HG03103 (cell line): ENCODE data around the gene CELA3A.
"Not testable (repeated sequence)": the region's sequence is repeated elsewhere in the genome, so short reads cannot be mapped to it uniquely, and the experiment has no call there.

Source experiments
- ATAC-seq: cut with Tn5 transposase; IDR thresholded peaks from one replicate; pipeline ENCODE4 v1.9.1; 2021; ENCODE audit warnings: low read depth; ENCODE audit not compliant: unreplicated experiment

Gene CELA3A

GRCh38 chr1:21980515-21981220 lies 20.8 kb upstream of the CELA3A start:
- ATAC-seq = not testable (repeated sequence)

- not testable (repeated sequence) for ATAC-seq
Observed at GRCh38 chr1:21981253-21981652, 20.2 kb upstream of the CELA3A start.

- not testable (repeated sequence) for ATAC-seq
Observed at GRCh38 chr1:21982122-21982521, 19.3 kb upstream of the CELA3A start.

- not testable (repeated sequence) for ATAC-seq
Observed at GRCh38 chr1:21983539-21983938, 17.9 kb upstream of the CELA3A start.

- not testable (repeated sequence) for ATAC-seq
Observed at GRCh38 chr1:21985893-21986292, 15.6 kb upstream of the CELA3A start.

- not testable (repeated sequence) for ATAC-seq
Observed at GRCh38 chr1:21986386-21986785, 15.1 kb upstream of the CELA3A start.

- ATAC-seq = not testable (repeated sequence)
Observed at GRCh38 chr1:21989672-21990393, 11.6 kb upstream of the CELA3A start.

GRCh38 chr1:21992186-21992585 lies 9.3 kb upstream of the CELA3A start:
- not testable (repeated sequence) for ATAC-seq

GRCh38 chr1:21994716-21995115 lies 6.7 kb upstream of the CELA3A start:
- ATAC-seq = not testable (repeated sequence)

- ATAC-seq = not testable (repeated sequence)
Observed at GRCh38 chr1:21996663-21996970, 4.8 kb upstream of the CELA3A start.

GRCh38 chr1:21997891-21998623 lies 3.4 kb upstream of the CELA3A start:
- not testable (repeated sequence) for ATAC-seq

- not testable (repeated sequence) for ATAC-seq
Observed at GRCh38 chr1:21998624-21999294, 2.7 kb upstream of the CELA3A start.

GRCh38 chr1:21999645-22000044 lies 1.8 kb upstream of the CELA3A start:
- not testable (repeated sequence) for ATAC-seq

- not testable (repeated sequence) for ATAC-seq
Observed at GRCh38 chr1:22002461-22002860, 1.0 kb downstream of the CELA3A start.

GRCh38 chr1:22002875-22003274 lies 1.4 kb downstream of the CELA3A start:
- not testable (repeated sequence) for ATAC-seq

- not testable (repeated sequence) for ATAC-seq
Observed at GRCh38 chr1:22003959-22004358, 2.5 kb downstream of the CELA3A start.

- ATAC-seq = not testable (repeated sequence)
Observed at GRCh38 chr1:22005261-22006149, 4.0 kb downstream of the CELA3A start.

GRCh38 chr1:22006736-22007135 lies 5.3 kb downstream of the CELA3A start:
- ATAC-seq = not testable (repeated sequence)

- ATAC-seq = not testable (repeated sequence)
Observed at GRCh38 chr1:22007262-22007661, 5.8 kb downstream of the CELA3A start.

GRCh38 chr1:22009566-22009965 lies 8.1 kb downstream of the CELA3A start:
- ATAC-seq = not testable (repeated sequence)
